Hepatocyte (in vitro differentiated cells): ENCODE results near the gene BANK1.

Source experiments
- CTCF ChIP-seq: fragments of 200-600 bp; sonication (generic); IDR thresholded peaks from 2 replicates; pipeline ENCODE4 v1.5.1; 2016; ENCODE audit warnings: antibody characterized with exemption, mild to moderate bottlenecking; ENCODE audit not compliant: poor library complexity
- EZH2 ChIP-seq: fragments of 200-600 bp; sonication (generic); IDR thresholded peaks from 2 replicates; pipeline ENCODE4 v1.6.1; 2016; ENCODE audit warnings: antibody characterized with exemption, mild to moderate bottlenecking, borderline replicate concordance
- EZH2phosphoT487 ChIP-seq: fragments of 200-600 bp; sonication (generic); IDR thresholded peaks from one replicate; pipeline ENCODE4 v1.6.1; 2018; ENCODE audit warnings: antibody characterized with exemption, mild to moderate bottlenecking, low read depth, moderate library complexity; ENCODE audit not compliant: unreplicated experiment, severe bottlenecking

DNA sequence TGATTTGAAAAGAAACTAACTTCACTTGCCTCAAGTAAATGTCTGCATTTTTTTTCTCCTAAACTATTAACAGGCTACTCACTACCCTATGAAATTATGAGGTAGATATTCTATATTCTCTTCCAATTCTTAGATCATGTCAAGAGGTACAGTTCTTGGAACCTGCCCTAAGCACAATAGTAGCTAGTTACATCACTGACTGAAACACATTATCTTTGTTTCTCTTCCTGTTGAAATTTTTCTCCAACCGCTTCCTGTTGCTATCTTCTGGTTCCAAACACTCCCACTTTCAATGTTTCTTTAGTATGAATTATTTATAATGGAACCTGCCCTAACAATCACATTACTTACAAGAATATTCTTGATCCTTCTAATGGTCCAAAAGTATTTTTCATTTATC lies 5.0 kb upstream of the BANK1 start:
- no peak for TF ChIP-seq EZH2
- no peak for TF ChIP-seq CTCF
- no peak for TF ChIP-seq EZH2phosphoT487
